Measurements from ENCODE around the gene ZNF219. TPM values are rescaled to one million over a fixed set of nuclear protein-coding genes. Genes with fewer than 3 reads are reported as not detected.
A peak's percentile ranks its signal among the peaks of the same experiment; 100 is the strongest.

ZNF219 gene
- total RNA-seq, 3 donors from 2014 or later = 56.6 to 103 (median 58.2) TPM

- Histone ChIP-seq H3K4me1 (ENCODE audit: low read depth) (peaks cover 29% of the 10 kb centered on the region), H3K4me3 (no peak overlapping the region), H3K9me3 (no peaks in the 10 kb centered on the region), H3K36me3 (ENCODE audit: low read depth) (no peaks in the 10 kb centered on the region)
- no peak for TF ChIP-seq CTCF (IDR thresholded peaks at IDR 0.05)
- peak; percentile 66 to 83 (median 72) for DNase-seq
- intact Hi-C loops (cut with DNase I, micrococcal nuclease) = no loop called here
- ATAC-seq = peak; percentile 53
Measured at GRCh38 chr14:21072781-21073339, 25.6 kb downstream of the ZNF219 start.

- no peak for ATAC-seq
- Histone ChIP-seq H3K4me3 (no peak overlapping the region), H3K9me3 (no peaks in the 10 kb centered on the region), H3K36me3 (ENCODE audit: low read depth) (no peaks in the 10 kb centered on the region), H3K4me1 (ENCODE audit: low read depth) (peaks cover 29% of the 10 kb centered on the region)
- intact Hi-C loops (cut with DNase I, micrococcal nuclease) = no loop called here
- peak in 1 of 3 donors; percentile 25 for DNase-seq
- no peak for TF ChIP-seq CTCF (IDR thresholded peaks at IDR 0.05)
Measured at GRCh38 chr14:21072031-21072473, 26.4 kb downstream of the ZNF219 start.

- H3K4me1 ChIP-seq (ENCODE audit: low read depth) = peaks cover 29% of the 10 kb centered on the region
- DNase-seq (peak; percentile 80 to 90 (median 85)), ATAC-seq (peak; percentile 58)
- no peaks in the 10 kb centered on the region for H3K9me3 ChIP-seq
- TF ChIP-seq CTCF (IDR thresholded peaks at IDR 0.05) = no peak
- no peaks in the 10 kb centered on the region for H3K36me3 ChIP-seq (ENCODE audit: low read depth)
- intact Hi-C loops (cut with DNase I, micrococcal nuclease) = no loop called here
- peak overlapping the region; percentile 48 for H3K4me3 ChIP-seq
Measured at GRCh38 chr14:21071225-21072030, 27.0 kb downstream of the ZNF219 start.

- peaks cover 29% of the 10 kb centered on the region for H3K4me1 ChIP-seq (ENCODE audit: low read depth)
Measured at GRCh38 chr14:21070610-21071224, 27.7 kb downstream of the ZNF219 start.

More at GRCh38 chr14:21070610-21071224, 27.7 kb downstream of the ZNF219 start:
- no peak for TF ChIP-seq CTCF (IDR thresholded peaks at IDR 0.05)
- Histone ChIP-seq H3K9me3 (no peaks in the 10 kb centered on the region), H3K36me3 (ENCODE audit: low read depth) (no peaks in the 10 kb centered on the region), H3K4me3 (peak overlapping the region; percentile 48)
- DNase-seq (peak; percentile 78 to 84 (median 79)), ATAC-seq (peak; percentile 50)
- intact Hi-C loops (cut with DNase I, micrococcal nuclease) = no loop called here

Measured in mucosa of descending colon (tissue), 3 donors.